Measurements from ENCODE around the gene CRADD.
"Not testable (repeated sequence)": the region's sequence is repeated elsewhere in the genome, so short reads cannot be mapped to it uniquely, and the experiment has no call there.

CRADD gene

GRCh38 chr12:93734784-93735183, 57.6 kb downstream of the CRADD start:
- no peak for DNase-seq (ENCODE audit: low read depth in 3 of 3, low spot score in 1 of 3)

GRCh38 chr12:93736640-93737178, 59.5 kb downstream of the CRADD start:
- DNase-seq (ENCODE audit: low read depth in 3 of 3, low spot score in 1 of 3): no peak

GRCh38 chr12:93737457-93738198, 60.5 kb downstream of the CRADD start:
- DNase-seq (ENCODE audit: low read depth in 3 of 3, low spot score in 1 of 3): no peak

- no peak for DNase-seq (ENCODE audit: low read depth in 3 of 3, low spot score in 1 of 3)
Measured at GRCh38 chr12:93738199-93739058, 61.3 kb downstream of the CRADD start.

GRCh38 chr12:93740751-93741150, 63.6 kb downstream of the CRADD start:
- no peak for DNase-seq (ENCODE audit: low read depth in 3 of 3, low spot score in 1 of 3)

GRCh38 chr12:93741659-93742109, 64.5 kb downstream of the CRADD start:
- no peak for DNase-seq (ENCODE audit: low read depth in 3 of 3, low spot score in 1 of 3)

GRCh38 chr12:93742110-93742934, 65.1 kb downstream of the CRADD start:
- peak in 2 of 3 donors; percentile 3 to 25 for DNase-seq (ENCODE audit: low read depth in 3 of 3, low spot score in 1 of 3)

GRCh38 chr12:93743229-93743998, 66.2 kb downstream of the CRADD start:
- DNase-seq (ENCODE audit: low read depth in 3 of 3, low spot score in 1 of 3): no peak

GRCh38 chr12:93743999-93744689, 67.0 kb downstream of the CRADD start:
- DNase-seq (ENCODE audit: low read depth in 3 of 3, low spot score in 1 of 3): no peak

GRCh38 chr12:93745286-93745685, 68.1 kb downstream of the CRADD start:
- no peak for DNase-seq (ENCODE audit: low read depth in 3 of 3, low spot score in 1 of 3)

- no peak for DNase-seq (ENCODE audit: low read depth in 3 of 3, low spot score in 1 of 3)
Measured at GRCh38 chr12:93746572-93747168, 69.5 kb downstream of the CRADD start.

GRCh38 chr12:93748672-93749383, 71.7 kb downstream of the CRADD start:
- DNase-seq (ENCODE audit: low read depth in 3 of 3, low spot score in 1 of 3): no peak

GRCh38 chr12:93749515-93749914, 72.3 kb downstream of the CRADD start:
- no peak for DNase-seq (ENCODE audit: low read depth in 3 of 3, low spot score in 1 of 3)

- no peak for DNase-seq (ENCODE audit: low read depth in 3 of 3, low spot score in 1 of 3)
Measured at GRCh38 chr12:93750056-93750455, 72.9 kb downstream of the CRADD start.

- DNase-seq (ENCODE audit: low read depth in 3 of 3, low spot score in 1 of 3): no peak
Measured at GRCh38 chr12:93751864-93752610, 74.9 kb downstream of the CRADD start.

GRCh38 chr12:93753285-93753684, 76.1 kb downstream of the CRADD start:
- no peak for DNase-seq (ENCODE audit: low read depth in 3 of 3, low spot score in 1 of 3)

- DNase-seq (ENCODE audit: low read depth in 3 of 3, low spot score in 1 of 3): no peak
Measured at GRCh38 chr12:93753838-93754429, 76.8 kb downstream of the CRADD start.

- DNase-seq (ENCODE audit: low read depth in 3 of 3, low spot score in 1 of 3): not testable (repeated sequence)
Measured at GRCh38 chr12:93754859-93755258, 77.7 kb downstream of the CRADD start.
